Fibroblast of lung (primary cell): ENCODE measurements around the gene VAC14. TPM values are rescaled to one million over a fixed set of nuclear protein-coding genes. Genes with fewer than 3 reads are reported as not detected.
A peak's percentile ranks its signal among the peaks of the same experiment; 100 is the strongest.

Source experiments
- DNase-seq, 2 donors: peaks; one replicate each; pipeline versions ENCODE4 v3.0.0 to v3.0.0-alpha.2; 2010; ENCODE audit warnings: low read depth in 2 of 2
- H2AFZ ChIP-seq: 2 replicates; pipeline ENCODE4 v1.5.1; 2012; ENCODE audit warnings: low read length, control low read depth, inconsistent platforms
- H3K27ac ChIP-seq: 2 replicates; pipeline ENCODE4 v1.5.1; 2011; ENCODE audit warnings: low read length, control low read depth; ENCODE audit not compliant: insufficient read depth
- H3K27me3 ChIP-seq: 2 replicates; pipeline ENCODE4 v1.5.1; 2011; ENCODE audit warnings: mild to moderate bottlenecking, low read length; ENCODE audit not compliant: control insufficient read depth, insufficient read depth
- H3K36me3 ChIP-seq: 2 replicates; pipeline ENCODE4 v1.5.1; 2011; ENCODE audit warnings: low read length; ENCODE audit not compliant: control insufficient read depth, insufficient read depth
- H3K4me1 ChIP-seq: 2 replicates; pipeline ENCODE4 v1.5.1; 2011; ENCODE audit warnings: low read length; ENCODE audit not compliant: control insufficient read depth, insufficient read depth; ENCODE audit errors: extremely low read depth
- H3K4me2 ChIP-seq: 2 replicates; pipeline ENCODE4 v1.5.1; 2011; ENCODE audit warnings: low read length, control low read depth; ENCODE audit not compliant: insufficient read depth; ENCODE audit errors: extremely low read depth
- H3K4me3 ChIP-seq, 4 experiments: fragments of 200-600 bp in 1 of 4; sonication (generic) in 1 of 4; replicated peaks in 1 of 4; 2 replicates each; pipeline ENCODE4 v1.5.1; 2011 to 2016; ENCODE audit warnings: low read length in 4 of 4, low read depth in 3 of 4, mild to moderate bottlenecking in 3 of 4, control low read depth in 2 of 4, inconsistent platforms in 1 of 4, mixed read lengths in 1 of 4; ENCODE audit not compliant: insufficient read depth in 1 of 4; ENCODE audit errors: control extremely low read depth in 1 of 4
- H3K79me2 ChIP-seq: 2 replicates; pipeline ENCODE4 v1.5.1; 2012; ENCODE audit warnings: mild to moderate bottlenecking, low read length, inconsistent platforms; ENCODE audit not compliant: control insufficient read depth, insufficient read depth
- H3K9ac ChIP-seq: 2 replicates; pipeline ENCODE4 v1.5.1; 2011; ENCODE audit warnings: mild to moderate bottlenecking, low read length, control low read depth; ENCODE audit not compliant: insufficient read depth
- H3K9me3 ChIP-seq: 2 replicates; pipeline ENCODE4 v1.5.1; 2012; ENCODE audit warnings: low read depth, low read length; ENCODE audit not compliant: control insufficient read depth, insufficient read depth
- H4K20me1 ChIP-seq: 2 replicates; pipeline ENCODE4 v1.5.1; 2011; ENCODE audit warnings: low read length; ENCODE audit not compliant: control insufficient read depth, insufficient read depth; ENCODE audit errors: extremely low read depth
- CTCF ChIP-seq, 2 donors: IDR thresholded peaks in 1 of 2; conservative IDR thresholded peaks in 1 of 2; 1 replicate in 1 of 2; 2 replicates in 1 of 2; pipeline ENCODE4 v1.5.1; 2011 to 2012; ENCODE audit warnings: low read length in 2 of 2, control low read depth in 1 of 2, inconsistent platforms in 1 of 2, low read depth in 1 of 2, mild to moderate bottlenecking in 1 of 2
- EZH2 ChIP-seq: IDR thresholded peaks from 2 replicates; pipeline ENCODE4 v1.5.1; 2012; ENCODE audit warnings: low read length, control low read depth, mild to moderate bottlenecking; ENCODE audit errors: missing control alignments
- polyA plus RNA-seq, 2 donors: library from polyadenylated mRNA; depleted of rRNA in 1 of 2; stranded (reverse) in 1 of 2; unstranded in 1 of 2; fragments of >200 nt; gene quantifications; 2 replicates each; pipeline ENCODE4 v1.2.1, GENCODE V29; 2011 to 2012; ENCODE audit warnings: missing spikeins in 1 of 2
- total RNA-seq: library from RNA; depleted of rRNA; stranded (reverse); fragments of >200 nt; gene quantifications from 2 replicates; pipeline ENCODE4 v1.2.1, GENCODE V29; 2014

VAC14 gene
- total and polyA plus RNA-seq, 2 donors (not counting 1 experiment from before 2014, with no cell fraction given), result 25.0 to 29.2 TPM

DNA sequence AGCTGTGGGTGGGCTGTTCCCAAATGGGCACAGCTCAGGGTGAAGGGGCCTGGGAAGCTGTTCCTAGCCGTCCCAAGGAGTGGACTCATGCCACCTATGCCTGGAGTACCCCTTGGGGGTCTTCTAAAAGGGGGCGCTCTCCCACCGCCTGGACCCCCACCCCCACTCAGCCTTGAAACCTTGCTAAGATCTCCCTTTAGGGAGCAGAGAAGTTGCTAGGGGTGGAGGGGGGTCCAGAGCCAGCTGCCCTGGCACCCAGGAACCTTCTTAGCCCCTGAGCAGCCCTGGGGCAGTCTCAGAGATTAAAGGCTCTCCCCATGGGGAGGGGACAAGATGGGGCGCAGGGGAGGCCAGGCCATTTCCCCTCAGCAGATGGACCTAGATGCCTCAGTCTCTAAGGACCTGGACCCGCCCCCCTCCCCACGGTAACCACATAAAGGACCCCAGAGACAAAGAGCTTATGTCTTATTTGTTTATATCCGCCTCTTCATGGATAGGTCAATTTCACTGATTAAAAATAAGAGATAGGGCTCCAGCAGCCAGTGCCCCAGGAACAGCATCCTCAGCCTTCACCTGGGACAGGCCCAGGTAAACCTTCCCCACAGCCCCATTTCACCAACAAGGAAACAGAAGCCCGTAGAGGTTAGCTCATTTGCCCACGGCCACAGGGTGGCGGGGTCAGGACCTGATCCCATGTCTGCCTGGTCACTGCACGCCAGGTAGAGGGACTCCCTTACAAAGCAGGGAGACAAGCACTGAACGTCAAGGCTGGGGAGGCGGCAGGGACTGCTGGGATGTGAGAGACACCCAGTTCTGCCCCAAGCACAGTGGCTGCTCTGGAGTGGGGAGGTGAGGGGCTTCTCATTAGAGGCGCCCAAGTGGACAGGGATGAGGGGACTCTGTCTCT is 118.5 kb downstream of the VAC14 start:
- no peak for DNase-seq
- Histone ChIP-seq H3K9me3 (no peaks in the 10 kb centered on the region), H2AFZ (no peak overlapping the region), H4K20me1 (no peaks in the 10 kb centered on the region), H3K27me3 (no peaks in the 10 kb centered on the region), H3K27ac (peak overlapping the region; percentile 78), H3K4me3 (peak overlapping the region; percentile 1 to 96 (median 82)), H3K36me3 (peaks cover 36% of the 10 kb centered on the region), H3K79me2 (peaks cover 77% of the 10 kb centered on the region), H3K9ac (peak overlapping the region; percentile 96), H3K4me1 (peaks cover 42% of the 10 kb centered on the region), H3K4me2 (peak overlapping the region; percentile 96)
- TF ChIP-seq EZH2 (no peak), CTCF (conservative IDR thresholded peaks at IDR 0.05 in 1 of 2, IDR thresholded peaks at IDR 0.05 in 1 of 2; ENCODE audit: low read depth in 1 of 2, low read length in 2 of 2) (no peak)

DNA sequence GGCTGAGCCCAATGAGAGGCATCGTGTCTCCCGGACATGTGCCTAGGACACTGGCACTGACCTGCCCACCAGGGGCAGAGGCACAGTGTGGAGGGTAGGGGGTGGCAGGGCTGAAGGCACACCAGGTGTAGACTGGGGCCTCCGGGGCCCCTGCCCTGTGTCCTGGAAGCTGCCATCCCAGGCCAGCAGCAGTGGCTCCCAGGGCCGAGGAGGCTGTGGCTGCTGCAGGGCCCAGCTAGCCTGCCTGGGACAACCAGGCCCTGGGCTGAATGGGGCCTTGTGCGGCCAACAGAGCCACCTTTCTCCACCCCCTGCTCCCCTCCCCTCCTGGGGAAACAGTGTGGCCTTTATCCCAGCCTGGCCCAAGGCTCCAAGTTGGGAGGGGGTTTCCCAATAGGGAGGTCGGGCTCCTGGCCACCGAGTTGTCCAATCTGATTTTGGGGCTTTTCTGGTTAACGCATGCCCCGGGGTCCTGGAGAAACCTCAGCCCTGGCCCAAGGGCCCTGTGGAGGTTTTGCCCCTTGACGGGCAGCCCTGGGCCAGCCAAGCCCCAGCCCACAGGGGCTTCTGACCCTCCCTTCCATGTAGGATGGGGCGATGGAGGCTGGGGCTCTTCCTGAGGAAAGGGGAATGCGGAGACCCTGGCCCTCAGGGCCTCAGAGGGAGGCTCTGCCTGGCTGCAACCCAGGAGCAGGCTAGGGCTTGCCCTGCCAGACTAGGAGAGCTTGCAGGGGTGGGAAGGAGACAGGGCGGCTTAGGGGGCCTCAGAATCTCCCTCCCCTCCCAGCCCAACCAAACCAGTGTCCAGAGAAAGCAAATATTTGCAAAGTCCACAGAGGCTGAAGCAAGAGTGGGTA is 119.3 kb downstream of the VAC14 start:
- Histone ChIP-seq H4K20me1 (no peaks in the 10 kb centered on the region), H3K27ac (peak overlapping the region; percentile 78), H3K4me1 (peaks cover 35% of the 10 kb centered on the region), H3K27me3 (no peaks in the 10 kb centered on the region), H3K4me2 (peak overlapping the region; percentile 96), H3K9ac (peak overlapping the region; percentile 62), H3K36me3 (peaks cover 43% of the 10 kb centered on the region), H3K4me3 (peak overlapping the region in 3 of 4 experiments; percentile 21 to 96 (median 27)), H3K9me3 (no peaks in the 10 kb centered on the region), H2AFZ (no peak overlapping the region), H3K79me2 (peaks cover 82% of the 10 kb centered on the region)
- no peak for TF ChIP-seq CTCF (conservative IDR thresholded peaks at IDR 0.05 in 1 of 2, IDR thresholded peaks at IDR 0.05 in 1 of 2; ENCODE audit: low read depth in 1 of 2, low read length in 2 of 2)
- TF ChIP-seq EZH2, result no peak
- no peak for DNase-seq
